Islet of Langerhans (tissue), 1 donor: ENCODE results near the gene GUCY2D.
"Not testable (repeated sequence)": the region's sequence is repeated elsewhere in the genome, so short reads cannot be mapped to it uniquely, and the experiment has no call there.

Experiments used
- FAIRE-seq: peaks from one replicate; lab custom pipeline; 2011; peaks lifted over from hg19 to GRCh38; lab: Jason Lieb, UNC

Gene GUCY2D

DNA sequence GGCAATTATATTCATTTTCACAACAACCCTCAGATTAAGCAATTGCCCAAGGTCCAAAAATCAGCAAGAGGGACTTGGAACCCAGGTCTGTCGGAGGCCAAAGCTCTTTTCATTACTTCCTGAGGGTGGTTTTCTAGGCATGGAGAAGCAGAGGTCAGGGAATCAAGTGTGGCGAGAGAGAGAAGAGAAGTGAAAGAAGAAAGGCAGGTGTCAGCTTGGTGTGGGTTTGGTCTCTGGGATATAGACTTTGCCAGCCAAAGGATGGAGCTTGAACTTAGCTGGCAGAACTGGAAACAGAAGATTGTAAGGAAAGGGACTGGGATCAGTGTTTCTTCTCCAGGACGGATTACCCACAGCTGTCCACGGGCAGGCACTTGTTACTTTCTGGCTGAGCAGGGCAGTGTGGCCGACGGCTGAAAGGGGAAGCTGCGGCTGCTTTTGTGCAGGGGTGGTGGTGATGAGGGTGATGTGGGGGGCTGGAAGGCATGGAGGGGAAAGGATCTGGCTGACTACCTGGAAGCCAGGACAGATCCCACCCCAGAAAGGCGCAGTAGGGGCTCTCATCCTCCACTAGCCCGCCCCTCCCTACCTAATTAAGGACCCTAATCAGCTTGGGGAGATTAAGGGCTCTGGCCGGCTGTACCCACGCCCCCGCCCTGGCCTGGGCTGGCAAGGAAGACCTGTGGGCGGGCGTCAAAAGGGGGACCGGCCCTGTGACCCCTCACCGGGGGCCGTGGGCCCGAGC is at the start of gene GUCY2D:
Gene GUCY2D, plus strand, starts transcription at position 640 of the 745 bp plus-strand sequence. CDS start 433 bp downstream, outside the sequence.
- no peak for FAIRE-seq

DNA sequence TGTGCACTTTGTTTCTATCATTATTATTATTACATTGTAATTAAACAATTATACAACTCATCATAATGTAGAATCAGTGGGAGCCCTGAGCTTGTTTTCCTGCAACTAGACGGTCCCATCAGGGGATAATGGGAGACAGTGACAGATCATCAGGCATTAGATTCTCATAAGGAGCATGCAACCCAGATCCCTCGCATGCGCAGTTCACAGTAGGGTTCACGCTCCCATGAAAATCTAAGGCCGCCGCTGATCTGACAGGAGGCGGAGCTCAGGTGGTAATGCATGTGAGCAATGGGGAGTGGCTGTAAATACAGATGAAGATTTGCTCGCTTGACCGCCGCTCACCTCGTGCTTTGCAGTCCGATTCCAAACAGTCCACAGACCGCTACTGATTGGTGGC is 49.1 kb upstream of the GUCY2D start:
- FAIRE-seq, result not testable (repeated sequence)

DNA sequence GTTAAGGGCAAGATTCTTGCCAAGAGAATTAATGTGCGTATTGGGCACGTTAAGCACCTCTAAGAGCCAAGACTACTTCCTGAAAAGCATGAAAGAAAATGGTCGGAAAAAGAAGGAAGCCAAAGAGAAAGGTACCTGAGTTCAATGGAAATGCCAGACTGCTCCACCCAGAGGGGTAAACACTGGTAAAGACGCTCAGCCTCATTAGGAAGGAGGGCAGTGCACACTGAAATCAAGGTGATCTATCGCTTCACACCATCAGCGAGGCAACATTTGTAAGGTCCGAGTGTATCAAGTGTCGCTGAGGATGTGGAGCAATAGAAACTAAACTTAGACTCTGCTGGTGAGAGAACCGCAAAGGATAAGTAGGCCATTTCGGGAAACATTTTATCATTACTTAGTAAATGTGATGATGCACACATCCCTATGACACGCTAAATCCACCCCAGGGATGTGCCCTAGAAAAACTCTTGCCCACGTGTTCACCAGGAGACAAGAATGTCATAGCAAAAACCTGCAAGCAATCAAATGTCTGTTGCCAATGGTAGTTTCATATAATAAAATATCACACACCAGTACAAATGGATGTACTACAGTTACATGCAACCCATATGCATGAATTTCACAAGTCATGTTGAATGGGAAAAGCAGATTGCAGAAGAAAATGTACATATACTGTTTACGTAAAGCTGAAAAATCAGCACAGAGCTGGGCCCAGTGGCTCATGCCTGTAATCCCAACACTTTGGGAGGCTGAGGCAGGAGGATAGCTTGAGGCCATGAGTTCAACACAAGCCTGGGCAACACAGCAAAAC is 46.8 kb upstream of the GUCY2D start:
- no peak for FAIRE-seq

DNA sequence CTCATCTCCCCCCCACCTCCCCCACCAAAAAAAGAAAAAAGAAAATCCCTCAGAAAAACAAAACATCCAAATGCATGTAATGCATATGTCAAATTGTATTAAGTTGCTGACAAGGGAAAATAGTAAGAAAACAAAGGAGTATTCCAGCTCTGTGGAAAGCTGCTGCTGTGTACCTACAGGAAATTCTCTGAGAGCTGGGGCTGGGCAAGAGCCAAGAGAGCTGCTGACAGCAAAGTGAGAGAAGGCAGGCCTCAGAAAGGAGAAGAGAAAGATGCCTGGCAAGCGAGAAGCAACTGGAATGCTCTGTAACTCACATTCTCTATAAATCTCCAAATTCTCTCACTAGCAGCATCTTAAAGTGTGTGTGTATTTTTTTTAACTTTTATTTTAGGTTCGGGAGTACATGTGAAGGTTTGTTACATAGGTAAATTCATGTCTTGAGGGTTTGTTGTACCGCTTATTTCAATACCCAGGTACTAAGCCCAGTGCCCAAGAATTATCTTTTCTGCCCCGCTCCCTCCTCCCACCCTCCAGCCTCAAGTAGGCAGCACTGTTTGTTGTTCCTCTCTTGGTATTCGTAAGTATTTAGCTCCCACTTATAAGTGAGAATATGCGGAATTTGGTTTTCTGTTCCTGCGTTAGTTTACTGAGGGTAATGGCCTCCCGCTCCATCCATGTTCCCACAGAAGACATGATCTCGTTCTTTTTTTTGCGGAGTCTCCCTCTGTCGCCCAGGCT is 46.0 kb upstream of the GUCY2D start:
- no peak for FAIRE-seq

DNA sequence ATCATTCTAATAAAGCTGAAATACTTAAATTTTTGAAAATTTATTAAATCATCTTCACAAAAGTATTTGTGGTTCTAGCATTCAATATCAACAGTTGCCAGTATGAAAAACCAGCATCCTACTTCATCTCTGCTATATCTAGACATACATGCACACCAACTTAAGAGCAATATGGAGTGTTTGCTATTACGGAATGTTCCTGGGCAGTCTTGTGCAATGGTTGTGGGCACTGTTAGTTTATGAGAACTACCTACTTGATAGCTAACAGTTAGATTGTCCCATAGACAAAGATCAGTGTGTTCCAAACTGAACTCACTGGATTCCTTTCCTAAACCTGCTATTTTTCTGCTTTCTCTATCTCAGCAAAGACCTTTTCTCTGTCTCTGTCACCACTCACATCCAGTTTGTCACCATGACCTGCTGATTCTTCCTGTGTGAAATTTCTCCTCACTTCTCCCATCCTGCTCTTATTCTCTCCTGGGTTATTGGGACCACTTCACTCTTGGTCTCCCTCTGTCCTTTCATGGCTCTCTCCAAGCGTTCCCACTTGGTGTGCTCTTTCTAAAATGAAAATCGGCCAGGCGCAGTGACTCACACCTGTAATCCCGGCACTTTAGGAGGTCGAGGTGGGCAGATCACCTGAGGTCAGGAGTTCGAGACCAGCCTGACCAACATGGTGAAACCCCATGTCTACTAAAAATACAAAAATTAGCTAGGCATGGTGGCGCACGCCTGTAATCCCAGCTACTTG is 42.7 kb upstream of the GUCY2D start:
- FAIRE-seq, result no peak

DNA sequence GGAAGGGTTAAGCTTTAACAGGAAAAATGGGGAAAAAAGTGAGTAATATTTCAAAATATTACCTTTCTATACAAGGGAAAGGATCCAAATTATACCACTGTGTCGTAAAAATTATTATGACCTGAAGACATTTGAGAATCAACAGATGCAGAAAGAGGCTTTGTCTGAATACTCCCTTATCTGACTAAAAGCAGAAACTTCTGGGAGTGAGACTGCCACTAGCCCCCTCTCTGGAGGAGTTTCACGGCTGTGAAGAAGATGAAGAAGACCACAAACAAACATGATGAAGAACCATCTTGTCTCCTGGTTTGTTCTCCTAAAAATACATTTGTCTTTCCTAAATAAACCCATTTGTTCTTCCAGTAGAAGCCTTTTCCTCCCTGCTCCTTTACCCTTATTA is 41.0 kb upstream of the GUCY2D start:
- FAIRE-seq, result no peak

DNA sequence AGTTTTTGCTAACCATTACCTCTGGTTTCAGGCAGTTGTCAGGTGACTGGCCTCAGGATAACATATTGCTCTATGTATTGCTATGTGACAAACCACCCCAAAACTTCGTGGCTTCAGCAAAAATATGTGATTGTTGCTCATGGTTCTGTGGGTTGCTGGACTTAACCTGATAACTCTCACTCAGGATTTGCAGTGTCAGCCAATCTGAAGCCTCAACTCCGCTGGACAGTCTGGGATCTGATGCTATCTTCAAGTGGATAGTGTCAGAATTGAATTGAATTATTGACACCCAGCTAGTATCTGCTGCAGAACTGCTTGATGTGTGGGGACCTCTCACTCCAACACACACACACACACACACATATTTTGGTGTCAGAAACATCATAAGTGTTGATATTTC is 34.7 kb upstream of the GUCY2D start:
- no peak for FAIRE-seq

DNA sequence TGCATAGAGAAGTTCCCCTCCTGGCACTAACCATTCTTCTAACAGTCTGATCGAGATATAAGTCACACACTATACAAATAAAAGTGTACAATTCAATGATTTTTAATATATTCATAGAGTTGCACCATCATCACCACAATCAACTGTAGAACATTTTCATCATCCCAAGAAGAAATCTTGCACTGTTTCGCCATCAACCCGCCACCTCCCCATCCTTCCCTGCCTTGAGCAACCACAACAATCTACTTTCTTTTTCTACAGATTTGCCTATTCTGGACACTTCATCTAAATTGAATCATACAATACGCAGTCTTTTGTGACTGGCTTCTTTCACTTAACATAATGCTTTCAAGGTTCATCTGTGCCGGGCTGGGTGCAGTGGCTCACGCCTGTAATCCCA is 33.0 kb upstream of the GUCY2D start:
- no peak for FAIRE-seq

DNA sequence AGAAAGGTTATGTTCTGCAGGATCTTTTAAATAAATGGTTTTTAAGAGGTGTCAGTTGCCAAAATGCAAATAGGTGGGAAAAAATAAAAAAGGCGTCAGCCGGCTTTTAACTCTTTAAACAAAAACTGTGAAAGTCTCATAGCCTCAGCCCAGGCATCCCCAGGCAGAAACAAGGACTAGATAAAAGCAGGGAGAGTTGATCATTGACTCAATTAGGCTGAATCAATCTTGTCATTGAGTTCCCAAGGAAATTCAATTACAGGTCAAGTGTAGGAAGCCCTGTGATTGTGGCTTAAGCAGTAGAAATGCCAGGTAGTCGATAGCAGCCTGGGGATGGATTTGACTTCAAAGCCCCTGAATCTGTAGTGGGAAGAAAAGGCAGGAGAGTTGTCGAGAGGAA is 30.8 kb upstream of the GUCY2D start:
- FAIRE-seq, result no peak

DNA sequence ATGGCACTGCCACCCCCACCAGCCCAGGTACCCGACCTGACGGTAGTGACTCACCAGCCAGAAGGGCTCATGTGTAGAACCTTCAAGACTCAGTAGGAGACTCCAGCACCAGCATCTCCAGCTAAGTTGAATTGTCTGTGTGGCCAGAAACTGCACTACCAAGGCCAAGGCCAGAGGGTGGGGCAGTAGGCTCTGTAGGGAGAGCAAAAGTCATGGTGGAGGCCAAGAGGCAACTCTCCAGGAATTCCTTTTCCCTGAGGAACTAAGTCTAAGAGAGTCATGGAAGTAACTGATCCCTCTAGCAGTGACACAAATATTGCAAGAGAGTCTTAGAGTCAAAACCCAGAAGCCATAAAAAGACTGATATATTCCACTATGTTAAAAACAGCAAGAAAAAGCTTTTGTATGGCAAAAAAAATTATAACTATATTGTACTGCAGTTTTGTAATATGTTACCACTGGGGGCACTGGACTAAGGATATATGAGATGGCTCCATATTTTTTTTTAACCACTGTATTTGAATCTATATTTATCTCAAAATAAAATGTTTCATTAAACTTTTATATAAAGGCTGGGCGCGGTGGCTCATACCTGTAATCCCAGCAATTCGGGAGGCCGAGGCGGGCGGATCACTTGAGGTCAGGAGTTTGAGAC is 30.2 kb upstream of the GUCY2D start:
- no peak for FAIRE-seq

DNA sequence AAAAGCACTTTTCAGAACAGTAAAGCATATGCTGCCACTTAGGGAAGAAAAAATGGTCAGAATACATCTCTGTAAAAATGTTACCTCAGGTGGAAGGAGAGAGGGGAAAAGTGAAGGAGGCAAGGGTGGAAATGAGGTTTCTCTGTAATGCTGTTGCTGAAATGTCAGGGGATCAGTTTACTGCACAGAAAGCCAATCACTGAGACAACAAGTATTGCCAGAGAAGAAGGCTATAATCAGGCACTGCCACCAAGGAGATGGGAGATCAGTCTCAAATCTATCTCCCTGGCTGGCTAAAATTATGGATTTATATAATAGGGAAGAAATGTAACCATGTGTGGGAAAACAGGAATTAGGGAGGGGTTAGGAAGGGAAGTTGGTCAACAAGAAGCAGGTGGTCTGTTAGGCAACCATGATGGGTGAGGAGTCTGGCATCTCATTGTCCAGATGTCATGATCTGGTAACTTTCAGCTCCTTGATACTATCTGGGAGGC is 27.7 kb upstream of the GUCY2D start:
- FAIRE-seq, result no peak

DNA sequence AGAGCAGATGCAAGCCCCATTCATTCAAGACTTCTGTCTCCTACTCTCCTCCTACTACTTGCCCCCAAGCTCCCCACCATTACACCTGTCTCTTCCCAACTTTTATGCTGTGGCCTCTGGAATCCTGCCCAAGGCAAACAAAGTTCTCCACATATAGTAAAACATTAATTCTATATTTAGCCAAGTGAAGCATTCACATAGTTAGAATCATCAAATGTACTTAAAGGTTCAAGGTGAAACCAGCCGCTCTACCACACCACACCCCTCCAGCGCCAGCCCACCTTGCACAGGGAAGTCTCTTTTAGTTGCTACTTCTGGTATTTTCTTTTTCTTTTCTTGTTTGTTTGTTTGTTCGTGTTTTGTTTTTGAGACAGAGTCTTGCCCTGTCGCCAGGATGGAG is 25.4 kb upstream of the GUCY2D start:
- FAIRE-seq, result no peak

DNA sequence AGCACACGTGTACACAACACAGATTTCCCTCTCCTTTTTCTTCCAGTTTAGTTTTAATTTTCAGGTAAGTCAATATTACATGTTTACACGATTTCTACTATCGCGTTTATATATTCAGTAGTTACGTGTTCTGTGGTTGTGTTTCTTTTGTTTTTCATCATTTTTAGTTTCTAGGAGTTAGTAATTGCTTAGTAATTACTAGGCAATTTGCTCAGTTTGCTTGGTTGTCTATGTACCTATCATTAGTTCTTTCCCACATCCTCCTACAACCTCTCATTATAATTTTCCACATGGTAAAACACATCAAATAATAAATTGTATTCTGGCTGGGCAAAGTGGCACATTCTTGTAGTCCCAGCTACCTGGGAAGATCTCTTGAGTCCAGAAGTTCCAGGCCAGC is 24.6 kb upstream of the GUCY2D start:
- FAIRE-seq, result no peak

DNA sequence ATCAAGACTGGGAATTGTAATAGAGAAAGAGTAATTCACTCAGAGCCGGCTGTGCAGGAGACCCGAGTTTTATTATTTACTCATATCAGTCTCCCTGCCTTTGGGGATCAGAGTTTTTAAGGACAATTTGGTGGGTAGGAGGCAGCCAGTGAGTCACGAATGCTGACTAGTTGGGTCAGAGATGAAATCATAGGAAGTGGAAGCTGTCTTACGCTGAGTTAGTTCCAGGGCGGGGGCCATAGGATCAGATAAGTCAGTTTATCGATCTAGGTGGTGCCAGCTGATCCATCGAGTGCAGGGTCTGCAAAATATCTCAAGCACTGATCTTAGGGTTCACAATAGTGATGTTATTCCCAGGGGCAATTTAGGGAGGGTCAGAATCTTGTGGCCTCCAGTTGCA is 20.2 kb upstream of the GUCY2D start:
- no peak for FAIRE-seq

DNA sequence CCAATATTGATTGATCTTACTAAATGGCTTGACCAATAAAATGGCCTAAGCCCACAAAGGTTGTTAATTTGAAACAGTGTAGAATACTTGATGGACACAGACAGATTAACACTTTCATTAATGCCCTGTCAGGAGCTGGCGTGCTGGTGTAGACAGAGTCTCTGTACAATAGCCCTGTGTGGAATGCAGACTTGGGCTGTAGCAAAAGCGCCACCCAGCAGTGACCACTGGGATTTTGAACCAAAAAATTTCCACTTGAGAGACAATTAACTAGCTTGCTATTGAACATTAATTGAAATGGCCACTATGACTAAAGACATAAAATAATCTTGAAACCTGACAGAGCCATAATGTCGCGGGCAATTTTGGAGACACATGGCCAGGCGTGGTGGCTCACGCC is 19.7 kb upstream of the GUCY2D start:
- no peak for FAIRE-seq

DNA sequence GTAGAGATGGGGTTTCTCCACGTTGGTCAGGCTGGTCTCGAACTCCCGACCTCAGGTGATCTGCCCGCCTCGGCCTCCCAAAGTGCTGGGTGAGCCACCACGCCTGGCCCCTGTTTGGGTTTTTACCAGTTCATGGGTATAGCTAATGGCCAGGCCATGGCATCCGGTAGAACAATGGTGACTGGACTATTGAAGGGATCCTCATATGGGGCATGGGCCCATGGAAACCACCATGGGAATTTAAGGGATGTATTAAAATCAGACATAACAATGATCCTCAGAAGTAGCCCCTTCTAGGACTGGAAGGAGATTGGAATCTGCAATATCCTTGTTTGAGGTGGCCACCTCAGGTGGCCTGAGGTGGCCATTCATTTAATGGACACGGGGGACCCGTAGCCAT is 17.5 kb upstream of the GUCY2D start:
- FAIRE-seq, result no peak

DNA sequence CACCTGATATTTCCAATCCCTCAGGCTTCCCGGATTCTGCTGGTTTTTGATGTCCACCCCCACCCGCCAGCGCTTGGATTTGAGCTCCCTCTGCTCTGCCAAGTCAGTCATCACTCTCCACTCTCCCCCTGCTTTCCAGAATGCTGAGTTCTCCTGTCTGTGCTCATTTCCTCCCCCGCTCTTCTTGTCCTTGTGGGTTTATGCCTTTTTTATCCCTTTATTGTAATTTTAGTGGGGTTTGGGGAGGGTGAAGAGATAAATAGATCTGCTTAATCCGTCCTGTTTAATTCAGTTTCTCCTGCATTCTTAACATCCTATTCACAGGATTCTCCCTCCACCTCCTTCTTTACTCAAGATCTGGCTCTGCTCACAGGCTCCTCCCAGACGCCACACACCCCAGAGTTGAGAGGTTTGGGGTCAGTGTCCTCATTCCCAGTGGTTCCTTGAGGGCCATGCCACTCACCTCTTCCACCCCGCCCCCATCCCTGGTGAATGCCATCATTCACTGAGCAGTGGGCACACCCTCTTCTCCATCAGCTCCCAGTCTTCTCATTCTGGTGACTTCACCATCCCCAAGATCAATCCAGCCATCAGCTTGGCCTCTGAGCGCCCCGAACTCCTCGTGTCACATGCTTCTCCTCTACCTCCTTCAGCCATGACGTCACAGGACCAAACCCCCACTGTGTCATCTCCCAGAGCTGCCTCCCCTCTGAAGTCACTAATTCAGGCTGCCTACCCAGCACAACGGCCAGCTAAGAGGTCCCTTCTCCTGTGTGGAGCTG is 15.1 kb upstream of the GUCY2D start:
- FAIRE-seq, result no peak

DNA sequence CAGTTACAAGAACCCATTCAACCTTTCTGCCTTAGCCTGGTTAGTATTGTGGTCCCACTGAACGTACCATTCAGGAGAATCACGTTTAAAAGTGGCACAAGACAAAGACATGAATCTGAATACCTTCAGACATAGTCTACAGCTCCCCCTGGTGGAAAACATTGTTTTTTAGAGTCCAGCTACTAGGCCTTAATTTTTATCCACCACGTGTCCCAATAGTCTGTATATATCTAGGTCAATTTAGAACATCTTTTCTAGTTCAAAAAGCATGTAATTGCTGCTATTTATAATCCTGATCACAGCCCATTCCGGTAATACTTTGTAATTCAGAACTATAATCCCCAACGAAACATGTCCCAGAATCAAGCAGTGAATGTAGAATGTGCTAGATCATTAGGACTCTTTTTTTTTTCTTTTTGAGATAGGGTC is 13.7 kb upstream of the GUCY2D start:
- FAIRE-seq, result peak; percentile 99

DNA sequence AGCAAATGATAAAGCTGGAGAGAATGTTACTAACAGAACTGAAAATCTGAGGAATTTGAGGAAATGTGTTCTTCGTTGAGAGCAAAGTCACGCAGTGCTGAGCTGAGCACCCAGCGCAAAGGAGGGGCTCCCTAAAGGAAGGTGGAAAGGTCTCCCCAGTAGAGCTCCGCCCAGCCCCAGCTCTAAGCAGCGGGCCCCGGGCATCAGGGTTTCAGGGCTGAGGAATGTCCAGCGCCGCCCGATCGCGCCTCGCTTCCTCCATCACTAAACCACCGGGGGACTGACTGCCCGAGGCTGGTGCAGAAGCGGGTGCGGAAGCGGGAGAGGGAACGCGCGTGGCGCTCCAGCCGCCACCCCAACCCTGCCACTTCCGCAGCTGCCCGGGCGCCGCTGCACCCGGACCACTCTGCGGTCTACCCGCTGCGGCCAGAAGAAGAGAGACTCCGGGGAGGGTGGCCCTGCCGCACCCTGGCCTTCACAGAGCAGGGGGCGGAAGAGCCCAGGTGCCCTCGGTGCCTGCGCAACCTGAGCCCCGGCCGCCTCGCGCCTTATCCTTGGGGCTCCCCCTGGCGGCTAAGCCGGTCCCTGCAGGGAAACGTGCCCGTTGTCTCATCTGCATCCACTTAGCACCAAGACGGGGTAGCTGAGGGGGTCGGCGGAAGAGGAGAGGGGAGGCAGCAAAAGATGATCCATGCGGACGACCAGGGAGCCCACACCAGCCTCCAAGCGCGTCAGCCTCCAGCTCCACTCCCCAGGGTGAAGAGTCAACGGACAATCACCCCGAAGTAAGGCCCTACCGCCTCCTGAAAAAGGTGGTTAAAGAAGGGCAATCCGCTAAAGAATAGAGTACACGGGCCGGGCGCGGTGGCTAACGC is 12.4 kb upstream of the GUCY2D start:
- FAIRE-seq, result no peak

DNA sequence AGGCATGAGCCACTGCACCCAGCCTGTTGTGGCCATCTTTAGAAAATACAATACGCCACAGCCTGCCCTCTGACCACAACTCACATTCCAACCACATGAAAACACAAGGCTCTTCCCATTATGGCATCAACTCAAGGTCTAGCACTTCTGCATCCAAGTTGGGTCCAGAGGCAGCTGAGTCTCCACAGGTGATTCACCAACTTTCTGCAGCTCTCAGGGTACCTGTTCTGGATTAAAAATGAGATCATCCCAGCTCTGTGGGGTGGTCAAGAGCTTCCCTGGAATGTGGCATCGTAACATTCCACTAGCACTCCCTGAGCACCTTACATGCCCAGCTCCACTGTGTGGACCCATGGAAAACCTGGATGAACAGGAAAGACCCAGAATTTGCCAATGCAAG is 9.9 kb upstream of the GUCY2D start:
- FAIRE-seq, result no peak
